SU-DHL-6 (cell line): ENCODE results near the gene RAPGEF4.

Experiments
- H2AFZ ChIP-seq: fragments of 200-600 bp; sonication (generic); 2 replicates; pipeline ENCODE4 v1.6.1; 2014; ENCODE audit warnings: low read depth, mild to moderate bottlenecking, moderate library complexity, mixed read lengths, antibody characterized with exemption, low read length; ENCODE audit not compliant: severe bottlenecking
- H3F3A ChIP-seq: fragments of 200-600 bp; shearing (Covaris generic); 2 replicates; pipeline ENCODE4 v1.6.0; 2016; ENCODE audit warnings: antibody characterized with exemption, mild to moderate bottlenecking; ENCODE audit not compliant: insufficient read depth
- H3K27ac ChIP-seq: fragments of 200-600 bp; sonication (generic); 2 replicates; pipeline ENCODE4 v1.5.1; 2016; ENCODE audit warnings: low read depth, mild to moderate bottlenecking, low read length, moderate library complexity, mixed read lengths
- H3K27me3 ChIP-seq: fragments of 200-600 bp; sonication (generic), shearing (Covaris generic); 2 replicates; pipeline ENCODE4 v1.6.0; 2014; ENCODE audit warnings: mild to moderate bottlenecking, low read length
- H3K36me3 ChIP-seq: fragments of 200-600 bp; sonication (generic); 2 replicates; pipeline ENCODE4 v1.6.1; 2014; ENCODE audit warnings: mild to moderate bottlenecking, low read length, mixed read lengths
- H3K4me2 ChIP-seq: fragments of 300-600, 200-600 bp; shearing (Covaris generic), sonication (generic); 2 replicates; pipeline ENCODE4 v1.6.0; 2014; ENCODE audit warnings: low read length, low read depth, mild to moderate bottlenecking; ENCODE audit not compliant: poor library complexity, severe bottlenecking
- H3K4me3 ChIP-seq: fragments of 200-600 bp; sonication (generic); 2 replicates; pipeline ENCODE4 v1.5.1; 2014; ENCODE audit warnings: antibody characterized with exemption, low read length, mild to moderate bottlenecking, mixed read lengths; ENCODE audit not compliant: insufficient read depth, poor library complexity, severe bottlenecking
- H3K79me2 ChIP-seq: fragments of 200-600 bp; sonication (generic); 2 replicates; pipeline ENCODE4 v1.6.1; 2014; ENCODE audit warnings: mild to moderate bottlenecking, low read length, moderate library complexity; ENCODE audit not compliant: insufficient read depth
- H3K9ac ChIP-seq: fragments of 200-600 bp; sonication (generic); 2 replicates; pipeline ENCODE4 v1.7.0; 2014; ENCODE audit warnings: mild to moderate bottlenecking, low read length
- H3K9me2 ChIP-seq: fragments of 200-600 bp; sonication (generic); replicated peaks from 2 replicates; pipeline ENCODE4 v1.6.1; 2014; ENCODE audit warnings: low read length; ENCODE audit not compliant: insufficient read depth
- H3K9me3 ChIP-seq: fragments of 200-600 bp; sonication (generic); 2 replicates; pipeline ENCODE4 v1.6.1; 2014; ENCODE audit warnings: low read length, mixed read lengths; ENCODE audit not compliant: insufficient read depth
- H4K20me1 ChIP-seq: fragments of 200-600 bp; sonication (generic); 2 replicates; pipeline ENCODE4 v1.6.1; 2014; ENCODE audit warnings: low read depth, mild to moderate bottlenecking, antibody characterized with exemption, low read length, moderate library complexity, mixed read lengths
- CTCF ChIP-seq: fragments of 200-600 bp; sonication (generic); IDR thresholded peaks from one replicate; pipeline ENCODE4 v1.5.1; 2017; ENCODE audit warnings: antibody characterized with exemption, mild to moderate bottlenecking, low read length, moderate library complexity; ENCODE audit not compliant: insufficient read depth, poor library complexity, severe bottlenecking
- EZH2phosphoT487 ChIP-seq: fragments of 200-600 bp; sonication (generic), shearing (Covaris generic); conservative IDR thresholded peaks from 2 replicates; pipeline ENCODE4 v1.6.1; 2018; ENCODE audit warnings: mild to moderate bottlenecking, antibody characterized with exemption, low read length, moderate library complexity, mixed read lengths

Gene RAPGEF4

GRCh38 chr2:172953970-172954852 is 218.6 kb downstream of the RAPGEF4 start:
- Histone ChIP-seq H3K4me2 (no peak overlapping the region), H3K4me3 (no peak overlapping the region), H3K36me3 (no peaks in the 10 kb centered on the region), H3K9me3 (no peaks in the 10 kb centered on the region), H3K9ac (no peak overlapping the region), H3K9me2 (no peaks in the 10 kb centered on the region), H3F3A (no peaks in the 10 kb centered on the region), H3K27me3 (no peaks in the 10 kb centered on the region), H4K20me1 (no peaks in the 10 kb centered on the region), H2AFZ (no peak overlapping the region), H3K79me2 (no peaks in the 10 kb centered on the region), H3K27ac (no peak overlapping the region)
- TF ChIP-seq CTCF (no peak), EZH2phosphoT487 (no peak)

DNA sequence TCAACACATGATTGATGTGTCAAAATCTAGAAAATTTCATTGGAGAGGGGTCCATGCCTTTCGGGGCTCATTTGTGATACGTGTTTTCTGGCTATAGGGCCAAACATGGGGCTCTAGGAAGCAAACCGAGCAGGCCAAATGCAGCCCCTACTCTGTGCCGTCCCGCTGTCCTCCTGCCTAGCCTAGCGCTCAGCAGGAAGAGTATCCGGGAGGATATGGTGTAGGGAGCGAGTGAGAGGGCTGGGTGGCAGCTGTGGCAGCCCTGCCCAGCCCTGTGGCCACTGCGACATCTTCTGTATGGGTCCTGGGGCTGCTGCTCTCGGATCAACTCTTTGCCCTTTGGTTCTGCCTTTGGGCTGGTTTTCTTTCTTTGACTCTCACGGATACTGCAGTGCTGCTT is 219.9 kb downstream of the RAPGEF4 start:
- Histone ChIP-seq H2AFZ (no peak overlapping the region), H3K4me2 (no peak overlapping the region), H3K27ac (no peak overlapping the region), H3K36me3 (no peaks in the 10 kb centered on the region), H3F3A (no peaks in the 10 kb centered on the region), H3K9me3 (no peaks in the 10 kb centered on the region), H4K20me1 (no peaks in the 10 kb centered on the region), H3K9me2 (no peaks in the 10 kb centered on the region), H3K27me3 (no peaks in the 10 kb centered on the region), H3K4me3 (no peak overlapping the region), H3K9ac (no peak overlapping the region), H3K79me2 (no peaks in the 10 kb centered on the region)
- TF ChIP-seq CTCF: no peak
- TF ChIP-seq EZH2phosphoT487: no peak

DNA sequence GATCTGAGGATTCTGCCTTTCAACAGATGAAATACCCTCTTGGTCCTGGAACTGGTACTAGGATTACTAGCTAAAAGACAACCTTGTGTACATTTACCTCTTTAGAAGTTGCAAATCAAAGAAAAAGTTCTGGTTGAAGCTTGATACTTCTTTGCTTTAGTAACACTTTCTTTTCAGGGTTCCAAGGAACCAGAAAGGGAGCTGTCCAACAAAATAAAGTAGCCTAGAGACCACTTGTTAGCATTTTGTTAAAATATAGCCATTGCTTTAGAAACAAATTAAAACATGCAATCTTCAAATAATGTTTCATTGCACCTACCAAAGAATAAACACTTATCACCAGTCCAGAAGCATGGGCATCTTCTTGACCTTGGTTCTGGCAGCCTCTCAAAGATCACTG is 222.1 kb downstream of the RAPGEF4 start:
- no peak overlapping the region for H3K4me3 ChIP-seq
- H3K9me2 ChIP-seq: no peaks in the 10 kb centered on the region
- H3K79me2 ChIP-seq: no peaks in the 10 kb centered on the region
- H4K20me1 ChIP-seq: no peaks in the 10 kb centered on the region
- no peak overlapping the region for H3K9ac ChIP-seq
- no peak overlapping the region for H3K4me2 ChIP-seq
- TF ChIP-seq CTCF (no peak), EZH2phosphoT487 (no peak)
- H3K27me3 ChIP-seq: no peaks in the 10 kb centered on the region
- no peaks in the 10 kb centered on the region for H3F3A ChIP-seq
- H3K36me3 ChIP-seq: no peaks in the 10 kb centered on the region
- H3K27ac ChIP-seq: no peak overlapping the region
- H3K9me3 ChIP-seq: no peaks in the 10 kb centered on the region
- H2AFZ ChIP-seq: no peak overlapping the region
